ENCODE data around the gene CCDC91.
"Not testable (repeated sequence)": the region's sequence is repeated elsewhere in the genome, so short reads cannot be mapped to it uniquely, and the experiment has no call there.

Gene CCDC91

GRCh38 chr12:28328967-28329366 is 138.7 kb downstream of the CCDC91 start:
- Histone ChIP-seq H3K4me1 (ENCODE audit: control insufficient read depth, insufficient read depth, low read length) (no peaks in the 10 kb centered on the region; the same call in 1 of the 2 replicates), H3K9me3 (ENCODE audit: control insufficient read depth, insufficient read depth, low read depth, low read length) (no peaks in the 10 kb centered on the region), H3K36me3 (ENCODE audit: control insufficient read depth in 2 of 2, insufficient read depth in 1 of 2, low read length in 2 of 2) (no peaks in the 10 kb centered on the region), H3K27ac (ENCODE audit: extremely low read depth, low read depth, low read length) (no peak overlapping the region), H3K4me3 (ENCODE audit: low read depth, low read length) (no peak overlapping the region)
- POLR2A ChIA-PET: no interaction called here
- TF ChIP-seq YY2 (tag by site-specific recombination; IDR thresholded peaks at IDR 0.05): no peak
- no peak for TF ChIP-seq ZNF394 (tag by site-specific recombination; IDR thresholded peaks at IDR 0.05; ENCODE audit: borderline replicate concordance)
- TF ChIP-seq KLF9 (tag by site-specific recombination; IDR thresholded peaks at IDR 0.05; ENCODE audit: low read depth): no peak
- TF ChIP-seq ZNF350 (tag by site-specific recombination; IDR thresholded peaks at IDR 0.05): no peak
- TF ChIP-seq REPIN1 (tag by site-specific recombination; IDR thresholded peaks at IDR 0.05; ENCODE audit: low read depth): no peak
- no peak for TF ChIP-seq ZNF266 (tag by site-specific recombination; IDR thresholded peaks at IDR 0.05; ENCODE audit: low read depth)
- no peak for TF ChIP-seq ZNF530 (tag by site-specific recombination; IDR thresholded peaks at IDR 0.05; ENCODE audit: low read depth)
- no peak for TF ChIP-seq ZNF585B (tag by site-specific recombination; IDR thresholded peaks at IDR 0.05)
- no peak for TF ChIP-seq ZNF544 (tag by site-specific recombination; IDR thresholded peaks at IDR 0.05)
- TF ChIP-seq, protein P1, sequence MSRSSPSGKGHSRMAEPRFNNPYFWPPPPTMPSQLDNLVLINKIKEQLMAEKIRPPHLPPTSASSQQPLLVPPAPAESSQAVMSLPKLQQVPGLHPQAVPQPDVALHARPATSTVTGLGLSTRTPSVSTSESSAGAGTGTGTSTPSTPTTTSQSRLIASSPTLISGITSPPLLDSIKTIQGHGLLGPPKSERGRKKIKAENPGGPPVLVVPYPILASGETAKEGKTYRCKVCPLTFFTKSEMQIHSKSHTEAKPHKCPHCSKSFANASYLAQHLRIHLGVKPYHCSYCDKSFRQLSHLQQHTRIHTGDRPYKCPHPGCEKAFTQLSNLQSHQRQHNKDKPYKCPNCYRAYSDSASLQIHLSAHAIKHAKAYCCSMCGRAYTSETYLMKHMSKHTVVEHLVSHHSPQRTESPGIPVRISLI (tag by site-specific recombination; IDR thresholded peaks at IDR 0.05): no peak
- no peak for TF ChIP-seq ZNF121 (tag by site-specific recombination; IDR thresholded peaks at IDR 0.05)
- no peak for TF ChIP-seq ZNF18 (tag by site-specific recombination; IDR thresholded peaks at IDR 0.05)
- TF ChIP-seq ZSCAN18 (tag by site-specific recombination; IDR thresholded peaks at IDR 0.05): no peak
- TF ChIP-seq ZNF239 (tag by site-specific recombination; IDR thresholded peaks at IDR 0.05): no peak
- TF ChIP-seq ZNF311 (tag by site-specific recombination; IDR thresholded peaks at IDR 0.05; ENCODE audit: borderline replicate concordance): no peak
- no peak for TF ChIP-seq ZNF510 (tag by site-specific recombination; IDR thresholded peaks at IDR 0.05; ENCODE audit: insufficient replicate concordance)
- TF ChIP-seq PRDM1 (tag by site-specific recombination; IDR thresholded peaks at IDR 0.05): no peak
- no peak for TF ChIP-seq ZNF792 (tag by site-specific recombination; IDR thresholded peaks at IDR 0.05)
- TF ChIP-seq ZNF48 (tag by site-specific recombination; IDR thresholded peaks at IDR 0.05): no peak
- CTCF ChIA-PET: no interaction called here

- H3K27ac ChIP-seq (ENCODE audit: extremely low read depth, low read depth, low read length); H3K9me3 ChIP-seq (ENCODE audit: control insufficient read depth, insufficient read depth, low read depth, low read length); H3K4me3 ChIP-seq (ENCODE audit: low read depth, low read length); H3K36me3 ChIP-seq (ENCODE audit: control insufficient read depth in 2 of 2, insufficient read depth in 1 of 2, low read length in 2 of 2); CTCF ChIA-PET; POLR2A ChIA-PET; H3K4me1 ChIP-seq (ENCODE audit: control insufficient read depth, insufficient read depth, low read length): not testable (repeated sequence)
- peak; percentile 84 for TF ChIP-seq ZNF146 (tag by site-specific recombination; IDR thresholded peaks at IDR 0.05)
Observed at GRCh38 chr12:28329727-28330126, 139.5 kb downstream of the CCDC91 start.

DNA sequence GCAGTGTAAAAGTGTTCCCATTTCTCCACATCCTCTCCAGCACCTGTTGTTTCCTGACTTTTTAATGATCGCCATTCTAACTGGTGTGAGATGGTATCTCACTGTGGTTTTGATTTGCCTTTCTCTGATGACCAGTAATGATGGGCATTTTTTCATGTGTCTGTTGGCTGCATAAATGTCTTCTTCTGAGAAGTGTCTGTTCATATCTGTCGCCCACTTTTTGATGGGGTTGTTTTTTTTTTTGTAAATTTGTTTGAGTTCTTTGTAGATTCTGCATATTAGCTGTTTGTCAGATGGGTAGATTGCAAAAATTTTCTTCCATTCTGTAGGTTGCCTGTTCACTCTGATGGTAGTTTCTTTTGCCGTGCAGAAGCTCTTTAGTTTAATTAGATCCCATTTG is 140.0 kb downstream of the CCDC91 start:
- H3K36me3 ChIP-seq (ENCODE audit: control insufficient read depth in 2 of 2, insufficient read depth in 1 of 2, low read length in 2 of 2); POLR2A ChIA-PET; H3K9me3 ChIP-seq (ENCODE audit: control insufficient read depth, insufficient read depth, low read depth, low read length); H3K4me3 ChIP-seq (ENCODE audit: low read depth, low read length); H3K4me1 ChIP-seq (ENCODE audit: control insufficient read depth, insufficient read depth, low read length); CTCF ChIA-PET; H3K27ac ChIP-seq (ENCODE audit: extremely low read depth, low read depth, low read length): not testable (repeated sequence)

All from HEK293 (cell line).